GM19372 (cell line): Measurements from ENCODE around the gene ACACA.
A peak's percentile ranks its signal among the peaks of the same experiment; 100 is the strongest.
"Not testable (repeated sequence)": the region's sequence is repeated elsewhere in the genome, so short reads cannot be mapped to it uniquely, and the experiment has no call there.

ENCODE experiments used
- ATAC-seq: cut with Tn5 transposase; IDR thresholded peaks from one replicate; pipeline ENCODE4 v1.9.1; 2021; ENCODE audit warnings: mild to moderate bottlenecking, low read depth, moderate library complexity; ENCODE audit not compliant: unreplicated experiment

Gene ACACA

DNA sequence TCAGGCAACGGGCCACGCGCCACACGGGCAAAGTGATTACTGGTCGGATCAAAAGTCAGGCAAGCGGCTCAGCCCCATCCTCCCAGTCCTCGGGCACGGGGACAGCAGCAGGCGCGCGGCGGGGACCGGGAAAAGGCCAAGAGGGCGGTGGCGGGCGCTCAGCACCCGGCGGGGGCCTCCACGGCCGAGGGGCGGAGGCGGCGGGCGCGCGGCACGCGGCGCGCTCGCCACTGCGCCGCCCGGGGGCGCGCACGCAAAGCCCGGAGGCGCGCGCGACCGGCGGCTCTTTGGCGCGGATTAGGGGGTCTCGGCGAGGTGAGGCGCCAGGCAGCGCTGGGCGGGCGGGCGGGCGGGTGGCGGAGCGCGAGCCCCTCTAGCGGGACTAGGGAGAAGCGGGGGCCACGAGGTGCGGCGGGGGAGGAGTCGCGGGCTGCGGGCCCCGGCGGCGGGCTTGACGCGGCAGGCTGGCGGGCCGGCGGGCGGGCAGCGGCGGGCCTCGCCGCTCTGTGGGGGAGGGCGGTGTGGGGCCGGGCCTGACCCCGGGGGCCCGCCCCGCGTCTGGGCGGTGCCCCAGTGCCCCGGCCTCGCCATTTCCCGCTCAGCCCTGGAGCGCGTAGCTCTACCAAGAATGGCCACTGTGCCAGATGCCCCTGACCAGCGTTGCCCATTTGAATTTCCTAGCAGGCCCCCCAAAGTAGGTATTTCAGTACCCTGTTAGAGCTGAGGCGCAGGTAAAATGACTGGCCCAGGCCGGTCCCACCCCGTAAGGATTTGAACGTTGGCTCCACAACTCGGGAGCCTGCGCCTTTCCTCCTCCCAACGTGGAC is at the start of gene ACACA, which contains the start of gene TADA2A:
Gene ACACA, minus strand, starts transcription at position 202 of the 827 bp plus-strand sequence. CDS start 537 bp downstream, outside the sequence.
Gene TADA2A, plus strand, starts transcription at position 252 of the 827 bp plus-strand sequence. CDS start 4,480 bp downstream, outside the sequence.
- peak; percentile 82 for ATAC-seq

GRCh38 chr17:37450112-37450511 is 43.5 kb upstream of the ACACA start:
- no peak for ATAC-seq

GRCh38 chr17:37447641-37448040 is 41.0 kb upstream of the ACACA start:
- no peak for ATAC-seq

GRCh38 chr17:37446027-37446426 is 39.4 kb upstream of the ACACA start:
- ATAC-seq = no peak

DNA sequence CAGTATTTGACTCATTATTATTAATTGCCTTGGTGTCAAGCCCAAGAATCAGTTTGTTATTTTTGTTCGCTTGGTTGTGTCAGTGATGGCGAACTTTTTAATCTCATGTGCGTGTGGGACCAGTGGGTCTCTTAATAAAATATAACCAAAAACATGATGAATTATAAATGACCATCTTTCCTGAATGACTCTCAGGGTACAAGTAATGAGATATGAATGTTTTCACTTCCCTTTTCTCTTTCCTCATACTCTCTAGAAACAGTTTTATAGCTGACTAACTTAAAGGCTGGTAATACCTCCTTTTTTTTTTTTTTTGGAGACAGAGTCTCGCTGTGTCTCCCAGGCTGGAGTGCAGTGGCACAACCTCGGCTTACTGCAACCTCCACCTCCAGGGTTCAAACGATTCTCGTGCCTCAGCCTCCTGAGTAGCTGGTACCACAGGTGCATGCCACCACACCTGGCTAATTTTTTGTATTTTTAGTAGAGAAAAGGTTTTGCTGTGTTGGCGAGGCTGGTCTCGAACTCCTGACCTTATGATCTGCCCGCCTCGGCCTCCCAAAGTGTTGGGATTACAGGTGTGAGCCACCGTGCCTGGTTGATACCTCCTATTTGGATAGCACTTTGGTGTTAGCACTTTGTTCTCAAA is 34.9 kb upstream of the ACACA start:
- ATAC-seq = not testable (repeated sequence)

DNA sequence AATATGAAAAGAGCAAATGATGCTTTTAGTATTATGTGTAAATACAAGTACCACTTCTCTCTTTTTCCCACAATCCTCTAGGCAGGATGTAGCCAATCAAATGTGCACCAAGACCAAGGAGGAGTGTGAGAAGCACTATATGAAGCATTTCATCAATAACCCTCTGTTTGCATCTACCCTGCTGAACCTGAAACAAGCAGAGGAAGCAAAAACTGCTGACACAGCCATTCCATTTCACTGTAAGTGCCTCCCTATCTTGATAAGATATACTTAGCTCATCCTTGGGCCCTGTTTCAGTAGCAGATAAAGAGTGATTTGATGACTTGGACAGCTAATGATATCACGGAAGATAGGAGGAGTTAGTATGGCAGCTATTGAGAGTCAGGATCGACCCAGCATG is 33.8 kb upstream of the ACACA start:
- ATAC-seq = no peak

GRCh38 chr17:37438141-37438540 is 31.5 kb upstream of the ACACA start:
- ATAC-seq = no peak

GRCh38 chr17:37432671-37433070 is 26.0 kb upstream of the ACACA start:
- no peak for ATAC-seq

- no peak for ATAC-seq
Measured at GRCh38 chr17:37430051-37430627, 23.5 kb upstream of the ACACA start.

GRCh38 chr17:37429453-37429852 is 22.8 kb upstream of the ACACA start:
- ATAC-seq = no peak

DNA sequence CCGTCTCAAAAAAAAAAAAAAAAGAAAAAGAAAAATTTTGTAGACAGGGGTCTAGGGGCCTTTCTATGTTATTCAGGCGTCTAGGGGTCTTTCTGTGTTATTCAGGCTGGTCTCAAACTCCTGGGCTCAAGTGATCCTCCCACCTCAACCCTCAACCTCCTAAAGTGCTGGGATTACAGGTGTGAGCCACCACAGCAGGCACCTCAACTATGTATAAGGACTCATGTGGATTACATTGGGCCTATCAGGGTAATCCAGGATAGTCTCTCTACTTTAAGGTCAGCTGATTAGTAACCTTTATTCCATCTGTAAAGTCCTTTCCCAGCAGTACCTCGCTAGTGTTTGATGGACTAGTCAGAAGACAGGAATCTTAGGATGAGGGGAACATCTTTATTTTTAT is 22.4 kb upstream of the ACACA start:
- ATAC-seq = no peak

GRCh38 chr17:37425268-37425667 is 18.6 kb upstream of the ACACA start:
- ATAC-seq = no peak

DNA sequence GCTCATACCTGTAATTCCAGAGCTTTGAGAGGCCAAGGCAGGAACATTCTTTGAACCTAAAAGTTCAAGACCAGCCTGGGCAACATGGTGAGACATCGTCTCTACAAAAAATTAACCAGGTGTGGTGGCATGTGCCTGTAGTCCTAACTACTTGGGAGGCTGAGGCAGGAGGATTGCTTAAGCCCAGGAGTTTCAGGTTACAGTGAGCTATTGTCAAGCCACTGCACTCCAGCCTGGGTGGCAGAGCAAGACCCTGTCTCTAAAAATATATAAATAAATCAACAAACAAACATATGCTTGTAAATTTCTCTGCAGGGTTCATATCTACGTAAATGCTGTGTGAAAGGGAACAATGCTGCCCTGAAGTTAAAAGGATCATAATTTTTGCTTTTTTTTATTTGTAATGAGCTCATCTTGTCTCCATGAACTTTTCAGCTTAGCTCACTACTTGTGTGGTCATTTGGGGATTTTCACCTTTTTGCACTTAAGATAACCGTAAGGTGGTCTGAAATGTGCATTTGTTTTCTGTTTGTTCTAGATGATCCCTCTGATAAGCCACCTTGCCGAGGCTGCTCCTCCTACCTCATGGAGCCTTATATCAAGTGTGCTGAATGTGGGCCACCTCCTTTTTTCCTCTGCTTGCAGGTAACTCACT is 16.5 kb upstream of the ACACA start:
- ATAC-seq = no peak

GRCh38 chr17:37417852-37418251 is 11.2 kb upstream of the ACACA start:
- no peak for ATAC-seq

DNA sequence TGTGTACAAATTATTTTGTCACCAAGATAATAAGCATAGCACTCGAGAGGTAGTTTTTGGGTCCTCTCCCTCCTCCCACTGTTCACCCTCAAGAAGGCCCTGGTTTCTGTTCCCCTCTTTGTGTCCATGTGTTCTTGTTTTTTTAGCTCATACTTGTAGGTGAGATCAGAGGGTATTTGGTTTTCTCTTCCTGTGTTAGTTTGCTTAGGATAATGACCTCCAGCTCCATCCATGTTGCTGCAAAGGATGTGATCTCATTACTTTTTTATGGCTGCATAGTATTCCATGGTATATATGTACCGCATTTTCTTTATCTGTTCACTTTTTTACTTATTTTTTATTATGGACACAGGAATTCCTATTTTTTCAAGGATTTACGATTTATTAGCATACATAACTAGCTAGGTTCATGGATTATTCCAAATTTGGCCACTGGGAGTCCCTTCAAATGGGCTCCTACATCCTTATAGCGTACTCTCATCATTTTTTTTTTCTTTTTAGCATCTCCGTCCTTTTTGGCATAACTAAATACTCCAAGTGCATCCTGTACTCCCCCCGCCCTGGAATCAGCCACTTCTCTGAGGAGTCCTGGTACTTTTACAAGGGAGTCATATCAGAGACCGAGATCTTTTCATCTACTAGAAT is 7.4 kb upstream of the ACACA start:
- ATAC-seq = no peak

DNA sequence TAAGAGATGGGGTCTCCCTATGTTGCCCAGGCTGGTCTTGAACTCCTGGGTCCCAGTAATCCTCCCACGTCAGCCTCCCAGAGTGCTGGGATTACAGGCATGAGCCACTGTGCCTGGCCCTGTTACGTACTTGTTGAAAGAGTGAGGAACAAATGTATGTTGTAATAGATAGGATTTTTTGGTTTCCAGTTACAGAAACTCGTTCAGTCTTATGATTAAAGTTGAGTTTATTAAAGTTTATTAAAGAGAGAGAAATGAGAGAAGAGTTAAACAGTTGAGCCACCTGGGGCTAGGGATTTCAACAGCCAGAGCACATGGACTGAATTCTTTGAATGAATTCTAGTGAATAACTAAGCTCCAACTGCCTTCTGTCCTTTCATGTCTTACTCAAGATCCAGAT is 3.7 kb upstream of the ACACA start:
- no peak for ATAC-seq

DNA sequence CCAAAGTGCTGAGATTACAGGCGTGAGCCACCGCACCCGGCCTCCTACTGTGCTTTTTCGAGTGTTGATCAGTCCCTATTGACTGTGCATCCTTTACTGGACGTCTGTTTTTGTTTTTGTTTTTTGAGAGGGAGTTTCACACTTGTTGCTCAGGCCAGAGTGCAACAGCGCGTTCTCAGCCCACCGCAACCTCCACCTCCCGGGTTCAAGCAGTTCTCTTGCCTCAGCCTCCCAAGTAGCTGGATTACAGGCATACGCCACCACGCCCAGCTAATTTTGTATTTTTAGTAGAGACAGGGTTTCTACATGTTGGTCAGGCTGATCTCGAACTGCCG is 1.5 kb upstream of the ACACA start:
- ATAC-seq = not testable (repeated sequence)

DNA sequence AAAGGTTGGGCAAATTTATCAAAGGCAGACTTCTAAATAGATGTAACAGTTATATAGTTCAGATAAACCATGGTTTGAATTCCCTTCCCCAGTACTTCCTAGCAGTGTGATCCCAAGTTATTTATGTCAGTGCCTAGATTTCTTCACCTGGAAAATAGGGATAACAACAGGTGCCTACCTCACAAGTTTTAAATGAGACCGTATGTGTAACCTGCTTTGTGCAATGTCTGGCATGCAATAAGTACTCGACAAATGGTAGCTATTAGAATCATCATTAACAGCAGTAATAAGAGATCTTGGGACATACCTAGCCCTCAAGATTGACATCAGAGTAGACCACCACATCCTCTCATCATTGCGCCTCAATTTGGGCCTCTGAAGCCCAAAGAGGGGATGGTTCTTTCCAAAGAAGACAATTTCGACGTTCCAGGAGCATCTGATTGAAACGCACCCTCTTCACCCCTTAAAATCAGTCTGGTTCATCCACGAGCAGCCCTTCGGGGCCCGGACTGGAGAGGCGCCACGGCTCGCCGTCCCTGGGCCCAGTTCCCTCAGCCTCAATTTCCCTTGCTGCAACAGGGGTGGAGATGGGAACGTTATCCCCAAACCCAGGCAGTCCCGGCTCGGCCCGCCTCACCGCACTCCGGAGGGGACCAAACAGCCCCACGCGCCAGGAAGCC is 541 bp downstream of the ACACA start:
- ATAC-seq = peak; percentile 42

DNA sequence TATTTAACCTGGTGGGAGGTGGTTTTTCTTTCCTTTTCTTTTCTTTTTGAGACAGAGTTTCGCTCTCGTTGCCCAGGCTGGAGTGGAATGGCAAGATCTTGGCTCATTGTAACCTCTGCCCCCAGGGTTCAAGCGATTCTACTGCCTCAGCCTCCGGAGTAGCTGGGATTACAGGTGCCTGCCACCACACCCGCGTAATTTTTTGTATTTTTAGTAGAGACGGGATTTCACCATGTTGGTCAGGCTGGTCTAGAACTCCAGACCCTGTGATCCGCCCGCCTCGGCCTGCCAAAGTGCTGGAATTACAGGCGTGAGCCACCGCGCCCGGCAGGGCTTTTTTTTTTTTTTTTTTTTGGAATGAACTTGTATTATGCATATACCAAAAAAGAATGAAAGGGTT is 1.1 kb downstream of the ACACA start:
- not testable (repeated sequence) for ATAC-seq

DNA sequence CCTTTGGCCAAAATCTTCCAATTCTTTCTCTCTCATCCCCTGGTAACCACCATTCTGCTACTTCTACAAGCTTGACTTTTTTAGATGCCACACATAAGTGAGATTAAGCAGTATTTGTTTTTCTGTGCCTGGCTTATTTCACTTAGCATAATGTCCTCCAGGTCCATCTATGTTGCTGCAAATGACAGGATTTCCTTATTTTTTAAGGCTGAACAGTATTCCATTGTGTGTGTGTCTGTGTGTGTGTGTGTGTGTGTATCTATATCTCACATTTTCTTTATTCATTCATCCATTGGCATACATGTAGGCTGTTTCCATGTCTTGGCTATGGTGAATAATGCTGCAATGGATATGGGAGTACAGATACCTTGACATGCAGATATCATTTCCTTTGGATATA is 6.1 kb downstream of the ACACA start:
- ATAC-seq = no peak
